Activated CD8-positive, alpha-beta memory T cell treated with anti-CD3 and anti-CD28 coated beads, Interleukin-2, amount 50 U/mL, for 1 hour (primary cell): ENCODE results near the gene MRPL55.

Experiments used
- DNase-seq: peaks from one replicate; pipeline ENCODE4 v3.0.0-alpha.2; 2020; ENCODE audit errors: extremely low read depth

Gene MRPL55

GRCh38 chr1:228070173-228070572 lies 38.9 kb downstream of the MRPL55 start:
- DNase-seq, result no peak

- DNase-seq, result no peak
Observed at GRCh38 chr1:228068359-228068758, 40.7 kb downstream of the MRPL55 start.

- no peak for DNase-seq
Observed at GRCh38 chr1:228066891-228067654, 42.0 kb downstream of the MRPL55 start.

DNA sequence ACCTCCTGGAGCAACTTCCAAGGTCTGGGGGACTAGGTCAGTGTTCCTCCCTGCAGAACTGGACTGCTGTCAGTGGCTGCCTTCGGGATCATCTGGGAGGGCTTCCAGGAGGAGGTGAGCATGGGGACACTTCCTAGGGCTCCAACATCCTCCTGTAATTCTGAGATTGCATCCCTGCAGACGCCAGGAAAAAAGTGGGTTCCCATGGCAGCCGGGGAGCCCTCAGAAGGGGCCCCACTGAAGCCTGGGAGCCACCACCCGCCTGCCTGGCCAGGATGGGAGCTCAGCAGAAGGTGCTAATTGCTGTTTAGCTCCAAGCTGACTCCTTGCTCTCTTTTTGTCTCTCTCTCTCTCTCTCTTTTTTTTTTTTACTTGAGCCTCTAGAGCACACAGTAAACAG lies 42.7 kb downstream of the MRPL55 start:
- DNase-seq, result no peak

GRCh38 chr1:228065543-228066347 lies 43.4 kb downstream of the MRPL55 start:
- DNase-seq, result no peak

DNA sequence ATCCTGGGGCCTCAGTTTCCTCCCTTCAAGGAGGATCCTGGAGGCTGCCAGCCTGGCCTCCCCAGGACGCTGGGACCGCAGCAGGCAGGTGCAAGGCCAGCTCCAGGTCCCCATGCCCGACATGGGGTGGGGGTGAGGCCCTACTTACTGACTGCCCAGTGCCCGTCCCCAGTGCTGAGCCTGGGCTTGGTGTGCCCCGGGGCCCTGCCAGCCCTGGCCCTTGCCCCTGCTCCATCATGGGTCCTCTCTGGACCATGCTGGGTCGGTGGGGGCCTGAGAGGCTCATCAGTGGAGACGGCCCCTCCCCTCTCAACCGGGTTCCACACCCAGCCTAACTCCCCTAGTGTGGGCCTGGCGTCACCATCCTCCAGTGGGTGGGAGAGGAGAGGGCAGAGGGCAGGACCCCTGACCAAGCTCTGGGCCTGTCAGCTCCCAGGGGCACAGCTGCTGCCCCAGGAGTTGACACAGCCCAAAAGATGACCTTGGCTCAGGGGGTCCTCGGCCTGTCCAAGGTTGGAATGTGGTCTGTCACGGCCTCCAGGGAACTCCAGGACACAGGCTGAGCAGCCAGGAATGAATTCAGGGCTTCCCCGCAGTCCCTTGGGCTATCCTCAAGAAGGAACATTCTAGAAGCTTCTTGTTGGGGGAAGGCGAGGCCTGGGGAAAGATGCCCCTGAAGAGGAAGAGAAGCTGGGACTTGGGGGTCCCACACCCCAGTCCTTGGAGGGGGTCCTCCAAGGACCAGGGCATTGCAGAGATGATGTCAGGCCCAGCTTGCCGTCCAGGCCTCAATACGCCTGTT lies 44.2 kb downstream of the MRPL55 start:
- DNase-seq, result no peak

- DNase-seq, result no peak
Observed at GRCh38 chr1:228064296-228064695, 44.8 kb downstream of the MRPL55 start.

DNA sequence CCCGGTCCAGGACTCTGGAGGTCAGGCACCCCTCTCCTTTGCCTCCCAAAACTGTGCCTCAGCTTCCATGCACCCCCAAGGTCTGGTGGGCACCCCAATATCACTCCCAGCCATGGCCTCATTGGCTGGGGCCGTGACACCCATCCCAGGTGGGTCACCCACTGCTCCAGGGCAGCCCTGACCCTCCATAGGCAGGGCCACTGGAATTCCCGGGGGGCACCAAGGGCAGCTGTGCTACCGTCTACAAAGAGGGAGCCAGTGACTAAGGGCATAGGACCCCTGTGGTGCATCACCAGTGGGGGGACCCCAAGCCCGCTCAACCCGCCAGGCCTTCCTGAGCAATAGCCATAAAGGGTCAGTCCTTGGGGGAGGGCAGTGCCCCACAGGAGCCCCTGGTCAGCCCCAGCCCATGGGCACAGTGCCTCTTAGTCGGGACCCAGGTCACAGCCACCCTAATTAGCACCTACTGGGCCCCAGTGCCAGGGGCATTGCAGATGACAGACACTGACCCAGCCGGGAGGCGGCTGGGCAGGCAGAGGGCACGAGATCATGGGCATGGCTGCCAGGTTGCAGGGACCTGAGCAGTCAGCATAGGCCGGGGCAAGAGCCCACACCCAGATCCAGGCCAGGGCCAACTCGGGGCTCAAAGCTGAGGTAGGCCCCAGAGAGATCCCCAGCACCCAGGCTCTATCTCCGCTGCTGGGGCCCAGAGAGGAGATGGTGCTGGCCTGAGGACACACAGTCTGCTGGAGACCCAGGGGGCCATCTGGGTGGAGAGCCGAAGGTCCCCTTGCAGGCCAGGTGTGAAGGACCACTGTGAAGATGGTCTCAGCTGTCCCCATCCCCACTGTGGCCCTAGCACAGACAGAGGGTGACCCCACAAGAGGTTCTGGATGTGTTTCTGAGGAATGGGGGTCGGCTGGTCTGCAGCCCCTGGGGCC lies 45.6 kb downstream of the MRPL55 start:
- DNase-seq, result no peak

GRCh38 chr1:228062812-228063211 lies 46.3 kb downstream of the MRPL55 start:
- DNase-seq, result no peak

GRCh38 chr1:228062085-228062791 lies 46.9 kb downstream of the MRPL55 start:
- no peak for DNase-seq

- DNase-seq, result no peak
Observed at GRCh38 chr1:228061411-228062084, 47.6 kb downstream of the MRPL55 start.

DNA sequence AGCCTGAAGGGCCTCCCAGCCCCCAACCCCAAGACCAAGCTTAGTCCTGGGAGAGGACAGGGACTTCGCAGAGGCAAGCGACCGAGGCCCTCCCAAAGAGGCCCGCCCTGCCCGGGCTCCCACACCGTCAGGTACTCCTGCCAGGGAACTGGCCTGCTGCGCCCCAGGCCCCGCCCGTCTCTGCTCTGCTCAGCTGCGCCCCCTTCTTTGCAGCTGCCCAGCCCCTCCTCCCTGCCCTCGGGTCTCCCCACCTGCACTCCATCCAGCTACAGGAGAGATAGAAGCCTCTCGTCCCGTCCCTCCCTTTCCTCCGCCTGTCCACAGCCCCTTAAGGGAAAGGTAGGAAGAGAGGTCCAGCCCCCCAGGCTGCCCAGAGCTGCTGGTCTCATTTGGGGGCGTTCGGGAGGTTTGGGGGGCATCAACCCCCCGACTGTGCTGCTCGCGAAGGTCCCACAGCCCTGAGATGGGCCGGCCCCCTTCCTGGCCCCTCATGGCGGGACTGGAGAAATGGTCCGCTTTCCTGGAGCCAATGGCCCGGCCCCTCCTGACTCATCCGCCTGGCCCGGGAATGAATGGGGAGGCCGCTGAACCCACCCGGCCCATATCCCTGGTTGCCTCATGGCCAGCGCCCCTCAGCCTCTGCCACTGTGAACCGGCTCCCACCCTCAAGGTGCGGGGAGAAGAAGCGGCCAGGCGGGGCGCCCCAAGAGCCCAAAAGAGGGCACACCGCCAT lies 48.5 kb downstream of the MRPL55 start:
- DNase-seq, result no peak

DNA sequence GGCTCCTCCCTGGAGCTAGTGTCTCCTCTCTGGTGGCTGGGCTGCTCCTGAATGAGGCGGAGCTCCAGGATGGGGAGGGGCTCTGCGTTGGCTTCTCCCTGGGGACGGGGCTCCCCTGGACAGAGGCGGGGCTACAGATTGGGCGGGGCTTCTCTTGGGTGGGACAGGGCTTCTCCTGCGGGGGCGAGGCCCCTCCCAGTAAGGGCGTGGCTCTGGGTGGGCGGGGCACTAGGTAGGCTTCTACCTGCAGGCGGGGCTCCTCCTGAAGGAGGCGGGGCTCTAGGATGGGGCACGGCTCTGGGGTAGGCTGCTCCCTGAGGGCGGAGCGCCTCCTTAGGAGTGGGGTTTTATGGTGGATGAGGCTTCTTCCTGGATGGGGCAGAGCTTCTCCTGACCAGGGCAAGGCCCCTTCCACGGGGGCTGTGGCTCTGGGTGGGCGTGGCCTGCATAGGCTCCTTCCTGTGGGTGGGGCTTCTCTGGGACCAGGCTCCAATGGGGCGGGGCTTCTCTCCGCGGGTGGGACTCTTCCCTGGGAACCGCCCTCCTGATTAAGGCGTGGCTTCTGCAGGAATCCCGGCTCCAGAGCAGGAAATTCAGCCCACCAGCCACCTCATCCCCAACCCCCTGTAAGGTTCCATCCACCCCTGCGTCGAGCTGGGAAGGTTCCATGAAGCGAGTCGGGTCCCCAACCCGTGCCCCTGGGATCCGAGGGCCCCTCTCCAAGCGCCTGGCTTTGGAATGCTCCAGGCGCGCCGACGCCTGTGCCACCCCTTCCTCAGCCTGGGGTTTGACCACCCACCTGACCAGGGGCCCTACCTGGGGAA lies 49.3 kb downstream of the MRPL55 start:
- DNase-seq, result peak; percentile 19

DNA sequence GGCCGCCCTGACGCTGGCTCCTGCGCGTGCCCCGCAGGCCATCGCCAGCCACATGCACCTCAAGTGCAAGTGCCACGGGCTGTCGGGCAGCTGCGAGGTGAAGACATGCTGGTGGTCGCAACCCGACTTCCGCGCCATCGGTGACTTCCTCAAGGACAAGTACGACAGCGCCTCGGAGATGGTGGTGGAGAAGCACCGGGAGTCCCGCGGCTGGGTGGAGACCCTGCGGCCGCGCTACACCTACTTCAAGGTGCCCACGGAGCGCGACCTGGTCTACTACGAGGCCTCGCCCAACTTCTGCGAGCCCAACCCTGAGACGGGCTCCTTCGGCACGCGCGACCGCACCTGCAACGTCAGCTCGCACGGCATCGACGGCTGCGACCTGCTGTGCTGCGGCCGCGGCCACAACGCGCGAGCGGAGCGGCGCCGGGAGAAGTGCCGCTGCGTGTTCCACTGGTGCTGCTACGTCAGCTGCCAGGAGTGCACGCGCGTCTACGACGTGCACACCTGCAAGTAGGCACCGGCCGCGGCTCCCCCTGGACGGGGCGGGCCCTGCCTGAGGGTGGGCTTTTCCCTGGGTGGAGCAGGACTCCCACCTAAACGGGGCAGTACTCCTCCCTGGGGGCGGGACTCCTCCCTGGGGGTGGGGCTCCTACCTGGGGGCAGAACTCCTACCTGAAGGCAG lies 50.0 kb downstream of the MRPL55 start:
- peak; percentile 33 for DNase-seq

GRCh38 chr1:228058172-228058948 lies 50.7 kb downstream of the MRPL55 start:
- DNase-seq, result no peak
